COR-L47 (cell line): ENCODE measurements around the gene LAS1L.
"Not testable (repeated sequence)": the region's sequence is repeated elsewhere in the genome, so short reads cannot be mapped to it uniquely, and the experiment has no call there.

Source experiments
- DNase-seq: peaks from one replicate; lab custom pipeline; 2025; lab: John Stamatoyannopoulos, UW

Gene LAS1L

DNA sequence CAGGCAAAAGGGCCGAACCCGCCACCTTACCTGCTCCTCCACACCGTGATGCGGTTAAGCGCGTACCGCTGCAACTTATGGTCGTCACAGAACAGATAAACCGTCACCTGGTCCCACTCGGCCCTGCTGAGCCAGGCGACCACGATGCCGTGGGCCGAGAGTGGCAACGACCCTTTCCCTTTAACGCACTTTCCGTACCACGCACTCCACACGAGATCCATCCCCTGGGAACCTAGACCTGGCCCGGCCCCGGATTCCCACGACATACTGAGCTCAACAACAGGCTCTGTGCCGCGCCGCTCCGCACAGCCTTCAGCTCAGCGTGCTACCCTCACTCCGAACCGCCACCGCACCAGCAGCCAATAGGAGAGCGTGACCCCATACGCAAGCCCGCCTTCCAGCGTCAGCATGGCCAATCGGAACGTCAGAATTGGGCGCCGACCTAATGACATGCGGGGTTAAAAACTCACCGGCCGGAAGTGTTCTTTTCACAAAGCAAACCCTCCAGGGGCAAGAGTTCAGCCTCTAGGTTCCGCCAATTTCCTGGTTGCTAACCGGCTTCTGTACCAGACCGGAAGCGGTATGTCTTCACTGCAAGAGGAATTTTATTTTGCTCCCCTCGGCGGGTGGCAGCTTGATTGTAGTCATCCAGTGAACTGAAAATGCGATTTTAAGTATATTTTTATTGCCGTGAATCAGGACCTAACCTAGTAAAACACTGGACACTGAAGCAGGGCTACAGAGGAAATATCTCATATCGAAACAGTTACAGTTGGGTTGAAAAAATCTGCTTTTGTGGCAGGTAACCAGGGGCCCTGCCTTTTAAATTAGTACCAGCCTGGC, at the start of gene LAS1L:
Gene LAS1L (minus strand): TSS at position 338 of the 843 bp plus-strand sequence. CDS start 72 bp downstream, at position 266.
- peak; percentile 92 for DNase-seq

DNA sequence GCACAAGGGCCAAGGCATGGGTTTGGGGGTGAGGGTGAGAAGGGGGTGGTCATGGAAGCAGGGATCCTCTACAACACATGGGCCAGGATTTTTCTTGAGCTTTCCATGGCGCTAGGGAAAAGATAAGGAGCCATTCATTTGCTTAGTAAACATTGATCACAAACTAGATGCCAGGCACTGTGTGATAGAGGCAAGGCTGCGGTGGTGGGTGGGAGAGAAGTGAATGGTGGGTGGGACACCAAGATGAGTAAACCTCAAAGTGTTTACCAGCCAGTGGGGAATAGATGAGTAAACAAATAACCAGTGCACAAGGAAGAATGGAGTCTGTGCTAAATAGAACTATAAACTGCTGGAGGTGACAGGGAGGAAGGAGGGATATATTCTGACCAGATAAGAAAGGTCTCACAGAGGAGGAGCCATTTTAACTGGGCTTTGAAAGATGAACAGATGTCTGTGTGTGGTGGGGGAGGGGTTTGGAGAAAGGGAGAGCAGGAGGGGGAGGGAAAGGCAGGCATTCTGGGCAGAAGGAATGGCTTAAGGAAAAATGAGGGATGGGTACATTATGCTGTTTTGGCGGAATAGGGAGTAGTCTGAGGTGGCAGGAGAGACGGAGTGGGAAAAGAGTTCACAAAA, 48.0 kb upstream of the LAS1L start:
- DNase-seq = no peak

- DNase-seq = peak; percentile 18
Observed at GRCh38 chrX:65581661-65582339, 47.2 kb upstream of the LAS1L start.

DNA sequence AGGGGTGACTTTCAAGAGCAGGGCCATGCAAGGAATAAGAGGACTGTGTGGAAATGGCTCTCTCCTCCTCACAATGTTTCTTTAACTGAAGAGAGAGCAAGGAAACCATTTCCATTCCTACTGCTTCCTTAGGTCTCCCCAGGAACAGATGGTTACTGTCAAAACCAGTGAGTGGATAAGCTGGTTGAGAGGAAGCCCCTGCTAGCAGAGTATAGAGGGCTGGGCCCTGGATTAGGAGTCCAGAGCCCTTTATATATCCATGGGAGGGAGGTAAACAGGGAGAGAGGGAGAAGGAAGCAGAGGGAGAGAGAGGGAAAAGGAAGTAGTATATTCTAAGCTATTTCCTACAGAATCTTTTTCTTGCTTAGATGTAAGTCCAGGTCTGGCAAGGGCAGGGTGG, 43.8 kb upstream of the LAS1L start:
- DNase-seq = no peak

GRCh38 chrX:65576160-65576559, 41.6 kb upstream of the LAS1L start:
- no peak for DNase-seq

DNA sequence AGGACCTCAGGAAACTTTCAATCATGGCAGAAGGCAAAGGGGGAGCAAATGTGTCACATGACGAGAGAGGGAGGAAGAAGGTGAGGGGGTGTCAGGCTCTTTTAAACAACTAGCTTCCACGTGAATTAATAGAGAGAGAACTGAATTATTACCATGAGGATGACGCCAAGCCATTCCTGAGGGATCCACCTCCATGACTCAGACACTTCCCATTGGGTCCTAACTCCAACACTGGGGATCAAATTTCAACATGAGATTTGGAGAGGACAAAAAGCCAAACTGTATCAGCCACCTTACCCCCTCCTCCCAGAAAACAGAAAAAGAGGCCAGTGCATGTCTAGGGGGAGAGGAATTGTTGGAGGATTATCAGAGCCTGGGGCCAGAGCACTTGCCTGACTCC, 40.4 kb upstream of the LAS1L start:
- DNase-seq = no peak

GRCh38 chrX:65574356-65574755, 39.8 kb upstream of the LAS1L start:
- DNase-seq = no peak

DNA sequence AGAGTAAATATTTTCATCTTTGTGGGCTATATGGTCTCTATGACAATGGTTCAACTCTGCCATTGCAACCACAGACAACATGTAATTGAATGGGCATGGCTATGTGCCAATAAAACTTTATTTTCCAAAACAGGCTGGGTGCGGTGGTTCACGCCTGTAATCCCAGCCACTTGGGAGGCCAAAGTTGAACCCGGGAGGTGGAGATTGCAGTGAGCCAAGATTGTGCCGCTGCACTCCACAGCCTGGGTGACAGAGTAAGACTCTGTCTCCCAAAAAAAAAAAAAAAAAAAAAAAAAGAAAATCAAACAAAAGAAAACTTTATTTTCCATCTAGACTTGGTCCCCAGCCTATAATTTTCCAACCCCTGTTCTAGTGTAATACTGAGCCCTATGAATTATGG, 38.4 kb upstream of the LAS1L start:
- DNase-seq = no peak

DNA sequence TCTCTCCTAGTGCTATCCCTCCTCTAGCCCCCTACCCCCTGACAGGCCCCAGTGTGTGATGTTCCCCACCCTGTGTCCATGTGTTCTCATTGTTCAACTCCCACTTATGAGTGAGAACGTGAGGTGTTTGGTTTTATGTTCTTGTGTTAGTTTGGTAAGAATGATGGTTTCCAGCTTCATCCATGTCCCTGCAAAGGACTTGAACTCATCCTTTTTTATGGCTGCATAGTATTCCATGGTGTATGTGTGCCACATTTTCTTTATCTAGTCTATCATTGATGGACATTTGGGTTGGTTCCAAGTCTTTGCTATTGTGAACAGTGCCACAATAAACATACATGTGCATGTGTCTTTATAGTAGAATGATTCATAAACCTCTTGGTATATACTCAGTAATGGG, 28.3 kb upstream of the LAS1L start:
- not testable (repeated sequence) for DNase-seq

GRCh38 chrX:65551489-65552339, 17.1 kb upstream of the LAS1L start:
- DNase-seq = no peak

DNA sequence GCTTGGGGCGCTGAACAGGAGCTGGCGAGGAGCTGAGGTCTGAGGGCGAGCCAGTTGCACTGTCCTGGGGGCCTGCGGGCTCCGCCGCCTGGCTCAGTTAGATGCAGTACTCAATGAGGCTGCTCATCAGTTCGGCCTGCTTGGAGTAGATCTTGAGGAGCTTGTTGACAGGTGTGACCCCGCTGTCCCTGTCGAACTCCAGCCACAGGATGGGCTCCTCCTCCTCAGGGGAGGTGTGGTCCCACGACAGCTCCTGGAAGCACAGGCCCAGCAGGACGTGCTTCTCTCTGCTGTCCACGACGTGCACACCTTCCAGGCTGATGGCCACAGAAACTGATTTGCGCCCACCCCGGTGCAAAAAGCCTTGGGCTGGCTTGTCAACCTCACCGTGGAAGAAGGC, 16.5 kb upstream of the LAS1L start:
- no peak for DNase-seq

- DNase-seq = no peak
Observed at GRCh38 chrX:65545456-65545855, 10.9 kb upstream of the LAS1L start.

- no peak for DNase-seq
Observed at GRCh38 chrX:65537229-65537628, 2.6 kb upstream of the LAS1L start.

GRCh38 chrX:65536291-65536690, 1.7 kb upstream of the LAS1L start:
- no peak for DNase-seq

DNA sequence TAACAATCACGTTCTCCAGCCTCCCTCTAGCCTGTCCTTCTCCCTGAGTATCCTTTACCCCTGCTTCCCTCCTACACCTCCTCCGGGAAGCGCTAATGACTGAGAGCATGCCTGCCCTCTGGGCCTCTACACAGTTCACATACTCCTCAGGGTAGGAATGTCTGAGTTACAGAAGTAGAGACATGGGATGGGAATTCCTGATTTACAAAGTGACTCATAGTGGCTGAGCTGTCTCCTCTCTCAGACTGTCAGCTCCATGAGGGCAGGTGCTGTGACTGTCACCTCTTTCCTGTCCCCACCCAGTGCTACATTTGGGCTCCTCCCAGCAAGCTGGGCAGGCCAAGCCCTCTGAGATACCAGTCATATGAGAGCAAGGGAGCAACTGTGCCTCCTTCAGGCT, 2.6 kb downstream of the LAS1L start:
- no peak for DNase-seq

GRCh38 chrX:65528705-65529340, 5.8 kb downstream of the LAS1L start:
- peak; percentile 4 for DNase-seq

DNA sequence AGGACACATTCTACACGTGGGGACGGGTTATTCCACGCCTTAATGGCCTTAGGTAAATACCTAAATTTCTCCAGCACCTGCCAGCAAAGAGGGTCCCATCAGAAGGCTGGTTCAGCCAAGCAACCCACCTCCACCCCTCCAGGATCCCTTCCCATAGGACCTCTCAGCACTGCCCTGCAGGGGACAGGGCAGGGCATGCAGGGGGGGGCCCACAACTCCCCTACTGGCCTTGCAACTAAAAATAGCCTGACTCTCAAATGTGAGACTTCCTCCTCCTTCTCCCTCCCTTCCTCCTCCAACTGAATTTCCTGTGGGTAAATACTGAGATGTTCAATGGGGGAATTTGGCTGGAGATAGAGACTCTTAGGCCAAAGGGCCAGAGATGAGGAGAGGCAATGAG, 6.3 kb downstream of the LAS1L start:
- no peak for DNase-seq

DNA sequence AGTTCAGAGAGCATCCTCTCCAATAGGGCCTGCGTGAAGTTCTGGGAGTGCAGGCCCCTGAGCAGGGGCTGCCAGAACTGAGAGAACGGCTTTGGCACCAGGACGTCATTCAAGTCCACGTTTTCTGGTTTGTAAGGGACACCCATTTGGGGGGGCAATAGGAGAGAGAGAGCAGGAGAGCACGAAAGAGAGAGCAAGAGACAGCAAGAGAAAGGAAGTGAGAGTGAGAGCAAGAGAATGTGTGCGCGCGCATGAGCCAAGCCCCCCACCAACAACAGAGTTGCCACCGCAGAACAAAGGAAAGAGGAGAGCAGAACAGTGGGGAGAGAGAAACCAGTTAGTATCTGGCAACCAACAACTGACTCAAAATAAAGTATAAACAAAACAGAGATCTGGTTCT, 10.4 kb downstream of the LAS1L start:
- DNase-seq = no peak

- no peak for DNase-seq
Observed at GRCh38 chrX:65522739-65523372, 11.7 kb downstream of the LAS1L start.

- DNase-seq = not testable (repeated sequence)
Observed at GRCh38 chrX:65519530-65519929, 15.1 kb downstream of the LAS1L start.

DNA sequence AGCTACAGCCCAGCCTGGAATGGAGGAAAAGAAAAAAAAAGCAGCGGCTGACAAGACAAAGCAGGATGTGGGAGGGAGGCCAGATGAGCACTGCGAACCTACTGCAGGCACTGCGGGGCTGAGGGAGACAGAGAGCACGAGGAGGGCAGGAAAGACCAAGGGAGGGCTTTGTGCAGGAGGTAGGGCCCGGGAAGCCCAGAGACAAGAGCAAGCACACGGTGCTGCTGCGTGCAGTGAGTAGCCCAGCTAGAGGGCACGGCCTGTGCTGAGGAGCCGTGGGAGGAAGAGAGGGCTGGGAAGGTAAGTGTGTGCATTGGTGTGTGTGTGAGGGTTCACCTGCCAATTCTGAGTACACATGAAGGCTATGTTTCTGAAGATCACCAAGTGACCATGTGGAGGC, 15.6 kb downstream of the LAS1L start:
- not testable (repeated sequence) for DNase-seq
